HG03442 (cell line): ENCODE results near the gene OSBPL9.

Experiments
- ATAC-seq: cut with Tn5 transposase; IDR thresholded peaks from one replicate; pipeline ENCODE4 v1.9.1; 2021; ENCODE audit warnings: mild to moderate bottlenecking, moderate library complexity; ENCODE audit not compliant: unreplicated experiment

Gene OSBPL9

DNA sequence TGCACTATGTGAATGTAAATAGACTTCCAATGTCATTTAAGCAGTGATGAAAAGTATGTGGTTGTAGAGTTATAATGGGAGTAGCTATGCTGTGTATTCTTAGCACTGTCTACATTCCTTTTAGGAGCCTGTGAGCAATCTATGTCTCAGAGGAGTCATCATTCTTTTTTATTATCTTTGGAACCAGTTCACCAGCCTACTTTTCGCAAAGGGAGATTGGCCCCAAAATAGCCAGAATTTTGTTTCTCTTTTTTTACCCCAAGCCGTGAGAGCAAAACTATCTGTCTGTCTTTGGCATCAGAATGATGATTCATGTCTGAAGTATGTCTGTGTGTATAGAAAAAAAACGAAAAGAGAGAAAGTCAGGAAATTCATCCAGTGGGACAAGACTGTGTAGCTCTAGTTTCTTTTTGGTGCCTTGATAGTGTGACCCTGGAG is 44.2 kb downstream of the OSBPL9 start:
- no peak for ATAC-seq

DNA sequence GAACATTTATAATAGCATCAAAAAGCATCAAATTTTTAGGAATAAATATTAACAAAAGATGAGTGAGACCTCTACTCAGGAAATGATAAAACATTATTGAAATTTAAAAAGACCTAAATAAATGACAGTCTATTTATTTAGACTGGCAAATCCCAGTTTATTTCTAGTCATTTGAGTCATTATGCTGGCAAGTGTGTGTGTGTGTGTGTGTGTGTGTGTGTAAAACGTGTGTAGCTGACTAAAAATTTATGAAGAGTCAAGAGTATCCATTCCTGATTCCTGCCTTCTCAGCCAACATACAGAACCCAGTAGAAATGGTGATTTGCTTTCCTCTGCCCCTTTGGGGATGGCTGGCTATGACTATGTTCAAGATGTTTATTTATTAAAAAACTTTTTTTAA is 46.2 kb downstream of the OSBPL9 start:
- no peak for ATAC-seq

DNA sequence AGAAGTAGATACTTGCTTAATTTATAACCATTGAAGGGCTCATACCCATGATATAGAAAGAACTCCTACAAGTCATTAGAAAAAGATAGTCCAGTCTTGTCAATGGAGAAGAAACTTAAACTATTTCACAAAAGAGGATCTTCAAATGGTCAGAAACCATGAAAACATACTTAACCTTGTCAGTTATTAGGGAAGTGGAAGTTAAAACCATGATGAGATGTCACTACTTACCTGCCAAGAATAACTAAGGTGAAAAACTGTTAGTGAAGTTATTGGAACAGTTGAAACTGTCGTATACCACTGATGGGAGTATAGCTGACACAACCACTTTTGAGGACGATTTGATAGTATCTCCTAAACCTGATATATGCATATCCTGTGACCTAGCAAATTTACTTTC is 46.8 kb downstream of the OSBPL9 start:
- no peak for ATAC-seq

DNA sequence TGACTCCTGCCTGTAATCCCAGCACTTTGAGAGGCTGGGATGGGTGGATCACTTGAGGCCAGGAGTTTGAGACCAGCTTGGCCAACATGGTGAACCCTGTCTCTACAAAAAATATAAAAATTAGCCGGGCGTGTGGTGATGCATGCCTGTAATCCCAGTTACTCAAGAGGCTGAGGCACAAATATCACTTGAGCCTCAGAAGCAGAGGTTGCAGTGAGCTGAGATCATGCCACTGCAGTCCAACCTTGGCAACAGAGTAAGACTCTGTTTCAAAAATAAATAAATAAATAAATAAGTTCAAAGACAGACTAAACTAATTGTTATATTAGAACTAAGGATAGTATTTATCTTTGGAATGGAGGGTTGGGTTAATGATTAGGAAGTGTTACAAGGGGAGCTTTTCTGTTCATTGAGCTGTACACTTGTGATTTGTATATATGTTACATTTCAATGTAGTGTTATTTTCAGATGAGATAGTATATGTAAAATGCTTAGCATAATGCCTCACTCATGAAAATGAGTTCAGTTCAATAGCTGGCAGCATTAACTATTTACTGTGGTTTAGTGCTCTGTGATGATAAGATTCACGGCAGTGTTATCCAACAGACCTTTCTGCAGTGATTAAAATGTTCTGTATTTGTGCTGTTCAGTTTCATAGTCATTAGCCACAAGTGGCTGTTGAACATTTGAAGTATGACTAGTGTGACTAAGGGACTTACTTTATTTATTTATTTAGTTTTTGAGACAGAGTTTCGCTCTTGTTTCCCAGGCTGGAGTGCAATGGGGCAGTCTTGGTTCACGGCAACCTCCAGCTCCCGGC is 47.7 kb downstream of the OSBPL9 start:
- no peak for ATAC-seq

DNA sequence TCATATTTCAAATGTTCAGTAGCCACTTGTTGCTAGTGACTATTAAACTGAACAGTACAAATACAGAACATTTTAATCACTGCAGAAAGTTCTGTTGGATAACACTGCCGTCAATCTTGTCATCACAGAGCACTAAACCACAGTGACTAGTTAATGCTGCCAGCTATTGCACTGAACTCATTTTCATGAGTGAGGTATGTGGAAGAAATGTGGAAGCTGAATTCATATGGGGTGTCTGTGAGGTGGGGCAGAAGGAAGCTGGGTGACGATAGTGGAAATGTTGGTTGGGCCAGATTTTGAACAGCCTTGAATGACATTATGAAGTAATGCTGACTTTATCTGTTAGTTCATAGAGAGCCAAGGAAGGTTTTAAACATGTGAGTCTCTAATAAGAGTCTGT is 49.6 kb downstream of the OSBPL9 start:
- no peak for ATAC-seq

- ATAC-seq = no peak
Observed at GRCh38 chr1:51667561-51667960, 50.7 kb downstream of the OSBPL9 start.

DNA sequence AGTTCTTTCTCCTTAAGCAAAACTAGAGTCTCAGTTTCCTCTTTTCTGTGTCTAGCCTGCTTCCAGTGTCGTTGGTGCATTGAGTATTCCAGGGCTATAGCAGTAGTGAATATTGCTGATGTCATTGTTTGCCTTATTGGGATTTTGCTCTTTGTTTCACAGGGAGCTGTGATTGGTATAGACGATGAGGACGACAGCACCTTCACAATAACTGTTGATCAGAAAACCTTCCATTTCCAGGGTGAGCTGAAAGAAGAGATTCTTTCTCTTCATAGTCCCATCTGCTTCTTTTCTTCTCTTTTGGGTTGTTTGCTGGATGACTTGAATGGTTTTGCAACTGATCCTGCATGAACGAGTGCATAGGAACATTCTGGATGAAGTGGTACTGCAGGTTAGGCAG is 52.4 kb downstream of the OSBPL9 start:
- ATAC-seq = no peak

DNA sequence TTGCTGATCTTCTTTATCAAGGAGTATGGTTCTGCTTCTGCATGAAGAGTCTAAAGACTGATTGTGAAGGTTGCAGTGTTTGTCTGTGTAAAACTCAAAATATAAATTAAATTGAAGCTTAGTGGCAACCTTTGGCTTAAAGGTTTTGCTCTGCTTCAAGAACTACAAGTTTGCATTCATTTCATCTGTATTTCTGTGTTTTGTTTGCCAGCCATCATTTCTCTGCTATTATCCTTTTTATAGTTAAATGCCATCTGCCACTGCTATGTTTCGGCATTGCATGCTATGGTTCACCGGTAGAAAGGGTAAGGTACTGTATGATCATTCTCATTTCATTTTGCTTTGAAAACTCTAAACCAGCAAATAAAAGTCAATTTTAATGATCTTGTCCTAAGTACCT is 52.9 kb downstream of the OSBPL9 start:
- ATAC-seq = no peak

- ATAC-seq = no peak
Observed at GRCh38 chr1:51671527-51672325, 54.8 kb downstream of the OSBPL9 start.

DNA sequence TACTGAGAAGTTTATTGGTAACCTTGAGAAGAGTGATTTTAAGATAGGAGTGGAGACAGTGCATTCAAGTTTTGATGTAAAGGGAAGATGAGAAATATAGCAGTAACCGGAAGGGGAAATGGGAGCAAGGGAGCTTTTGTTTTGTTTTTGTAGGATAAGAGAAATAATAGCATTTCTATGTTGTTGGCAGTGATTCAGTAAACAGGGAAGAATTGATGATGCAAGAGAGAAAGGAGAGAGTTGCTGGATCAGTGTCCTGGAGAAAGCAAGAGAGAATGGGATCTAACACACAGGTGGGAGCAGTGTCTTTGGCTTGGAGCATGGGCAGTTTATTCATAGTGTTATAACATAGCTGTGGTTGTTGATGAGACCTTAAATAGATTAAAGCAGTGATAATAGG is 56.4 kb downstream of the OSBPL9 start:
- no peak for ATAC-seq

DNA sequence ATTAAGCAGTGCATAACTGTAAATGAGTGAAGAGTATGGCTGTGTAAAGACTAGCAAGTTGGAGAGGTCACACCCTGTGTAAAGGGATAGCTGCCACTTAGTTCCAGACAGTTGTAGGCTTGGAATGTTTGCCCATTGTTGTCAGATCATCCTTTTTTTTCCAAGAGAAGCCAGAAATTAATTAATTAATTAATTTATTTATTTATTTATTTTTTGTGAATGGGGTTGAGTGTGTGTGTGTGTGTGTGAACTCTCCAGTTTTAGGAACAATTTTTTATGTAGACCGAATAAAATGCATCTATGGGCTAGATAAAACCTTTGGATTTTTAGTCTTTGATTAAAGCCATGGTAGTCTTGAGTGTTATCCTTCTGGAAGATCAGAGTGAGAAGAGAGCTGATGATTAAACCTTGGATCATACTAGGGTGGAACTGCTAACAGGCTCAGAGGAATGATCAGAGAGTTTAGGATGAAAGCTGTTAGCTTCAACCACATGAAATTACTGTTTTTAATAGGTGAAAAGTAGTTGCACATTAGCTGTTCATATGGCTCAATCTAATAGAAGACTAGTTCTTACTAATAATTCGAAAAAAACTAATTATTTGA is 58.4 kb downstream of the OSBPL9 start:
- no peak for ATAC-seq

- ATAC-seq = peak; percentile 68
Observed at GRCh38 chr1:51679435-51679834, 62.5 kb downstream of the OSBPL9 start.

- ATAC-seq = no peak
Observed at GRCh38 chr1:51684776-51685175, 67.9 kb downstream of the OSBPL9 start.

- ATAC-seq = no peak
Observed at GRCh38 chr1:51686450-51686849, 69.6 kb downstream of the OSBPL9 start.

GRCh38 chr1:51689075-51689440 is 72.2 kb downstream of the OSBPL9 start:
- no peak for ATAC-seq

DNA sequence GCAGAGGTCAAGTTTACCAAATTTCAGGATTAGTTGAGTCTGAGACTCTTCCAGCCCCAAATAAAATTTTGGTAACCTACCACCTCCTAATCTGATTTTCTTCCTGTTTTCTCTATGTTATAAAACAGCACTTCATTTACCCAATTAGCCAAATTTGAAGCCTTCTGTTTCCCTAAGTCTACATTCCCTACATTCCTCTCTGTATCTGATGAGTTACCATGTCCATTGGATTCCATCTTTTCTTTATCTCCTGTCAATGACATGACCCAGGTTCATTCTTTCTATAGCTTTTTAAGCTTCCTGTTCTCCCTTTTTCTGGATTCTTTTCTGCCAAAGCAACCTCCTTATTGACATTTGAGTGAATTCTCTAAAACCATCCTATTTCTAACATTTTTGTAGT is 72.8 kb downstream of the OSBPL9 start:
- ATAC-seq = no peak

- ATAC-seq = no peak
Observed at GRCh38 chr1:51690285-51690961, 73.5 kb downstream of the OSBPL9 start.

DNA sequence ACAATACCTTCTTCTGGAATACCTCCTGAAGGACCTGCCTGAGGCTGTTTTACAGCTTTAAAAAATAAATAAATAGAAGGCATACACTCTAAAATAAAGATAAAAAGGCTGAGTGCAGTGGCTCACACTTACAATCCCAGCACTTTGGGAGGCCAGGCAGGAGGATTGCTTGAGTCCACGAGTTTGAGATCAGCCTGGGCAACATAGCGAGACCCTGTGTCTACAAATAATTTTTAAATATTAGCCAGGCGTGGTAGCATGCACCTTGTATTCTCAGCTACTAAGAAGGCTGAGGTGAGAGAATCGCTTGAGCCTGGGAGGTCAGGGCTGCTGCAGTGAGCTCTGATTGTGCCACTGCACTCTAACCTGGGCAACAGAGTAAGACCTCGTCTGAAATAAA is 75.0 kb downstream of the OSBPL9 start:
- ATAC-seq = no peak

GRCh38 chr1:51693419-51694155 is 76.7 kb downstream of the OSBPL9 start:
- ATAC-seq = no peak

- no peak for ATAC-seq
Observed at GRCh38 chr1:51697166-51697565, 80.3 kb downstream of the OSBPL9 start.

- ATAC-seq = no peak
Observed at GRCh38 chr1:51699391-51699790, 82.5 kb downstream of the OSBPL9 start.
